Calu3 (cell line): Measurements from ENCODE around the gene LYPD8. TPM values are rescaled to one million over a fixed set of nuclear protein-coding genes. Genes with fewer than 3 reads are reported as not detected.

Experiments
- BruUV-seq: library from RNA; stranded (reverse); fragments of 400-500 nt; replicated peaks from 2 replicates; lab custom pipeline; 2021; lab: Mats Ljungman, UMichigan
- CTCF ChIA-PET: fragments of 300-600 bp; sonication (Branson Sonifier 250); formaldehyde crosslinking; loops from one replicate; lab custom pipeline; 2022; ENCODE audit warnings: antibody characterized with exemption; lab: Charles Lee
- DNase-seq: peaks from one replicate; pipeline ENCODE4 v3.0.0; 2022
- H3K27ac Mint-ChIP-seq: one replicate; pipeline ENCODE4 v1.8.0; 2022; ENCODE audit warnings: mixed read lengths; ENCODE audit not compliant: unreplicated experiment
- H3K27me3 Mint-ChIP-seq: one replicate; pipeline ENCODE4 v1.8.0; 2022; ENCODE audit warnings: mixed read lengths; ENCODE audit not compliant: unreplicated experiment
- H3K36me3 Mint-ChIP-seq: one replicate; pipeline ENCODE4 v1.8.0; 2022; ENCODE audit warnings: mild to moderate bottlenecking, moderate library complexity, mixed read lengths; ENCODE audit not compliant: insufficient read depth, unreplicated experiment
- H3K4me1 Mint-ChIP-seq: one replicate; pipeline ENCODE4 v1.8.0; 2022; ENCODE audit warnings: mild to moderate bottlenecking, low read depth, mixed read lengths; ENCODE audit not compliant: unreplicated experiment
- H3K4me3 Mint-ChIP-seq: one replicate; pipeline ENCODE4 v1.8.0; 2022; ENCODE audit warnings: mild to moderate bottlenecking, low read depth, moderate library complexity, mixed read lengths; ENCODE audit not compliant: unreplicated experiment
- H3K9me3 Mint-ChIP-seq: one replicate; pipeline ENCODE4 v1.8.0; 2022; ENCODE audit warnings: low read depth, mixed read lengths; ENCODE audit not compliant: unreplicated experiment
- CTCF ChIP-seq: fragments of 200-600 bp; IDR thresholded peaks from one replicate; pipeline ENCODE4 v1.8.0; 2022; ENCODE audit warnings: antibody characterized with exemption; ENCODE audit not compliant: unreplicated experiment
- intact Hi-C: fragments of 100-400 bp; cut with micrococcal nuclease; formaldehyde crosslinking; loops from one replicate; pipeline ENCODE4 v1.10.0; 2022; ENCODE audit not compliant: unreplicated experiment
- total RNA-seq: library from RNA; stranded (reverse); gene quantifications from 2 replicates; pipeline ENCODE4 v1.2.3, GENCODE V29; 2022

The LYPD8 gene
- total RNA-seq, 1 experiment from 2014 or later, result not detected

GRCh38 chr1:248739572-248740205 lies 15.9 kb downstream of the LYPD8 start:
- H3K4me3 Mint-ChIP-seq, result no peak overlapping the region

DNA sequence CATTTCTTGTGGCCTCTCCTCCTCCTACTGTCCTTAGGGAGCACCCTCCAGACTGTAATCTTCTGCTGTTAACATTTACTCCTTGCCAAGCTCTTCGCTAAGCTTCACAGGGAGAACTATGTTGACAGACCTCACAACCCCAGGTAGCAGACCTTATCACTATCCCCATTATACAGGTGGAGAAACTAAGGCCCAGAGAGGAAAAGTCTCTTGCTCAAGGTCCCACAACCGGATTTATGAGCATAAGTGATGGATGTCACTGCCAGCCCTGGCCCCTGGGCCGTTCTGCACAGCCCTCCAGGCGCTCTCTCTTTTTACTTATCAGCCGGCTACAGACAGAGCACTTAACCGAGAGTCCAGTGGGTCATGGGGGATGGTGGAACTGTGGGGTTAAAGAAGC lies 18.1 kb downstream of the LYPD8 start:
- Mint-ChIP-seq H3K4me3 (no peak overlapping the region), H3K27ac (no peak overlapping the region), H3K9me3 (peaks cover 24% of the 10 kb centered on the region), H3K36me3 (no peaks in the 10 kb centered on the region), H3K27me3 (no peaks in the 10 kb centered on the region), H3K4me1 (no peaks in the 10 kb centered on the region)
- DNase-seq, result no peak
- intact Hi-C loops, result no loop called here
- no peak for TF ChIP-seq CTCF
- CTCF ChIA-PET, result no interaction called here
- BruUV-seq, result no TSS peak

More at GRCh38 chr1:248739572-248740205, 15.9 kb downstream of the LYPD8 start:
- Mint-ChIP-seq H3K27ac (no peak overlapping the region), H3K27me3 (no peaks in the 10 kb centered on the region), H3K36me3 (no peaks in the 10 kb centered on the region), H3K9me3 (peaks cover 20% of the 10 kb centered on the region), H3K4me1 (no peaks in the 10 kb centered on the region)
- DNase-seq, result no peak
- no peak for TF ChIP-seq CTCF
- BruUV-seq, result no TSS peak
- CTCF ChIA-PET, result no interaction called here
- intact Hi-C loops, result no loop called here

GRCh38 chr1:248736977-248737376 lies 18.6 kb downstream of the LYPD8 start:
- Mint-ChIP-seq H3K4me3 (no peak overlapping the region), H3K4me1 (no peaks in the 10 kb centered on the region), H3K27me3 (no peaks in the 10 kb centered on the region), H3K9me3 (peaks cover 24% of the 10 kb centered on the region), H3K36me3 (no peaks in the 10 kb centered on the region), H3K27ac (no peak overlapping the region)
- CTCF ChIA-PET, result no interaction called here
- no peak for TF ChIP-seq CTCF
- no TSS peak for BruUV-seq
- intact Hi-C loops, result no loop called here
- DNase-seq, result no peak

- H3K27ac Mint-ChIP-seq, result no peak overlapping the region
- H3K4me1 Mint-ChIP-seq, result no peaks in the 10 kb centered on the region
- TF ChIP-seq CTCF, result no peak
- no peak for DNase-seq
- H3K36me3 Mint-ChIP-seq, result no peaks in the 10 kb centered on the region
- no peaks in the 10 kb centered on the region for H3K27me3 Mint-ChIP-seq
- peaks cover 17% of the 10 kb centered on the region for H3K9me3 Mint-ChIP-seq
- CTCF ChIA-PET, result no interaction called here
- H3K4me3 Mint-ChIP-seq, result no peak overlapping the region
- intact Hi-C loops, result no loop called here
- no TSS peak for BruUV-seq
Observed at GRCh38 chr1:248733566-248733965, 22.0 kb downstream of the LYPD8 start.
